Breast epithelium (tissue), 3 donors: ENCODE data around the gene CACNG4.

Source experiments
- CTCF ChIP-seq, 3 donors: fragments of 450-650 bp; IDR thresholded peaks; one replicate each; pipeline ENCODE4 v1.5.1; 2016 to 2017; ENCODE audit warnings: antibody characterized with exemption in 3 of 3, mild to moderate bottlenecking in 3 of 3, moderate library complexity in 3 of 3
- POLR2A ChIP-seq: fragments of 450-650 bp; IDR thresholded peaks from one replicate; pipeline ENCODE4 v1.6.1; 2016; ENCODE audit warnings: antibody characterized with exemption, mild to moderate bottlenecking, moderate library complexity
- POLR2AphosphoS5 ChIP-seq, 3 donors: sonication (generic); formaldehyde crosslinking; IDR thresholded peaks; one replicate each; pipeline ENCODE4 v1.6.1; 2017; ENCODE audit warnings: antibody characterized with exemption in 3 of 3

- TF ChIP-seq POLR2AphosphoS5 (IDR thresholded peaks at IDR 0.05) (no peak), POLR2A (no peak), CTCF (IDR thresholded peaks at IDR 0.05) (no peak)
These were observed 33.6 kb upstream of the CACNG4 start for GRCh38 chr17:66930933-66931332.
